Measurements from ENCODE around the gene ATAD3B.
"Not testable (repeated sequence)": the region's sequence is repeated elsewhere in the genome, so short reads cannot be mapped to it uniquely, and the experiment has no call there.

ATAD3B gene, protein sequence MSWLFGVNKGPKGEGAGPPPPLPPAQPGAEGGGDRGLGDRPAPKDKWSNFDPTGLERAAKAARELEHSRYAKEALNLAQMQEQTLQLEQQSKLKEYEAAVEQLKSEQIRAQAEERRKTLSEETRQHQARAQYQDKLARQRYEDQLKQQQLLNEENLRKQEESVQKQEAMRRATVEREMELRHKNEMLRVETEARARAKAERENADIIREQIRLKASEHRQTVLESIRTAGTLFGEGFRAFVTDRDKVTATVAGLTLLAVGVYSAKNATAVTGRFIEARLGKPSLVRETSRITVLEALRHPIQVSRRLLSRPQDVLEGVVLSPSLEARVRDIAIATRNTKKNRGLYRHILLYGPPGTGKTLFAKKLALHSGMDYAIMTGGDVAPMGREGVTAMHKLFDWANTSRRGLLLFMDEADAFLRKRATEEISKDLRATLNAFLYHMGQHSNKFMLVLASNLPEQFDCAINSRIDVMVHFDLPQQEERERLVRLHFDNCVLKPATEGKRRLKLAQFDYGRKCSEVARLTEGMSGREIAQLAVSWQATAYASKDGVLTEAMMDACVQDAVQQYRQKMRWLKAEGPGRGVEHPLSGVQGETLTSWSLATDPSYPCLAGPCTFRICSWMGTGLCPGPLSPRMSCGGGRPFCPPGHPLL

DNA sequence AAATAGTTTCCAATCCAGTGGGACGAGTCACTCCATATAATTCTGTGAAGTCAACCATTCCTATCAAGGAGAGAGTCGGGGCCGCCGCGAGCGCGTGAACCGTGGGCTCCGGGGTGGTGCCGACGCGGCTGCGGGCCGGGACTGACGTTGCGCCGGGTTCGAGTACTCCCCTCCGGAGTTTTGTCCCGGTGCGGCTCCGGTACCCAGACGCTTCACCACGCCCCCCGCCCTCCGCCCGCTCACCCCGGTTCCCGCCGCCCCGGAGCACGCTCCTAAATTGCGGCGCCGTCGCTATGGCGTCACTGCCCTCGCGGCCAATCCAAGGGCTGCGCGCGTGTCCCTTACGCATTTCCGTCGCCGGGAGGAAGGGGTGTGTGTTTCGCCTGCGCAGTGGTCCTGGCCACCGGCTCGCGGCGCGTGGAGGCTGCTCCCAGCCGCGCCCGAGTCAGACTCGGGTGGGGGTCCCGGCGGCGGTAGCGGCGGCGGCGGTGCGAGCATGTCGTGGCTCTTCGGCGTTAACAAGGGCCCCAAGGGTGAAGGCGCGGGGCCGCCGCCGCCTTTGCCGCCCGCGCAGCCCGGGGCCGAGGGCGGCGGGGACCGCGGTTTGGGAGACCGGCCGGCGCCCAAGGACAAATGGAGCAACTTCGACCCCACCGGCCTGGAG, at the start of gene ATAD3B:
ATAD3B (plus strand) TSS at position 377 of the 664 bp plus-strand sequence; CDS start at position 497, 120 bp downstream.
- DNase-seq = peak; percentile 97

DNA sequence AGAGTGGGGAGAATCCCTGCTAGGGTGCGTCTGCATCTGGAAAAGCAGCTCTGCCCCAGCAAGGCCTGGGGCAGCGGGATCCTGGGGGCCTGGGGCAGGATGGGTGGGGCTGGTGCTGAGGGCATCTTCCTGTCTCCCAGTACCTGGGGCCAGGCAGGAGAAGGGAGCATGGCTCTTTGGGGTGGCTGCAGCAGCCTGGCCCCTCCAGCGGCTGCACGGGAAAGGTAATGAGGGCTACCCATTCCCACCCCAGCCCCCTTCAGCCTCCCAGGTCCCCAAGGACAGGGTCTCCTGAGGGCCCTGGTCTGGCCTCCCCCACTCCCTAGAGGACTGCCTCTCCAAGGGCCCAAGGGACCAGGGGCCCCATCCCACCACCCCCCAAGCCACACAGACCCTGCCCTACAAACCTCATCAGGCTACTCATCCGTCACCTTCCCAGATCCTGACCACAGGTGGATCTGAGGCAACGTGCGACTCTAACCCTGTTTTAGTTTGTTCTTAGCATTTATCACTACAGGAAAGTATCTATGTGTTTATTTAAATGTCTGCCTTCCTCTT, 49.6 kb upstream of the ATAD3B start:
- DNase-seq = no peak

DNA sequence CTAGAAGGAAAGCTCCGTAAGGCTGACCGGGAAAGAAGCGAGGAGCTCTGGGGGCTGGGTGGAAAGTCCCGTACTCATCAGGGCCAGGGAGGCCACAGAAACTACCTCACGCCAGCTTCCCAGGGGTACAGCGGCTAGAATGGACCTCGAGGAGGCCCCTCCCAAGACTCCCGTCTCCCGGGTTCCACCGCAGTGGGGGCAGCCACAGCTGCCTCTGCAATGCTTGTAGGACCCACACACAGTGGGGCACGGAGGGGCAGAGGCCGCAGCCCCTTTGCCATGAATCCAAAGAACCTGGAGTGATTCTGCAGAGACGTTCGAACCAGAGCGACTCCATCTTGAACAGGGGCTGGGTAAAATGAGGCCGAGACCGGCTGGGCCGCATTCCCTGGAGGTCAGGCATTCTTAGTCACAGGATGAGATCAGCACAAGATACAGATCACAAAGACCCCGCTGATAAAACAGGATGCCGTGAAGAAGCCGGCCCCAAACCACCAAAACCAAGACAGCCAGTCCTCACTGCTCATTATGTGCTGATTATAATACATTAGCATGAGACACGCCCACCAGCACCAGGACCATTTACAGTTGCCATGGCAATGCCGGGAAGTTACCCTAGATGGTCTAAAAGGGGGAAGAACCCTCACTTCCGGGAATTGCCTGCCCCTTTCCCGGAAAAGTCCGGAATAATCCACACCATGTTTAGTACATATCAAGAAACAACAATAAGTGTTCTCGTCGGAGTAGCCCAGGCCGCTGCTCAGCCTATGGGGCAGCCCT, 48.9 kb upstream of the ATAD3B start:
- DNase-seq = peak; percentile 45

DNA sequence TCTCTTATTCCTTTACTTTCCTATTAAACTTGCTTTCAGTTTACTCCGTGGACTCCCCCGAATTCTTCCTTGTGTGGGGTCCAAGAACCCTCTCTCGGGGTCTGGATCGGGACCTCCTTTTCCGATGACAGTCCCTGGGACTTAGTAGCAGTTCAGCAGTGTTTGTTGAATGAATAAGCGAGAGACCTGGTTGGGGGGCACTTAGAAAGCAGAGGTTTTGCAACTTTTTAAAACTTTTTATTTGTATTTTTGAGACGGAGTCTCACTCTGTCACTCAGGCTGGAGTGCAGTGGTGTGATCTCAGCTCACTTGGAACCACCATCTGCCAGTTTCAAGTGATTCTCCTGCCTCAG, 48.3 kb upstream of the ATAD3B start:
- no peak for DNase-seq

DNA sequence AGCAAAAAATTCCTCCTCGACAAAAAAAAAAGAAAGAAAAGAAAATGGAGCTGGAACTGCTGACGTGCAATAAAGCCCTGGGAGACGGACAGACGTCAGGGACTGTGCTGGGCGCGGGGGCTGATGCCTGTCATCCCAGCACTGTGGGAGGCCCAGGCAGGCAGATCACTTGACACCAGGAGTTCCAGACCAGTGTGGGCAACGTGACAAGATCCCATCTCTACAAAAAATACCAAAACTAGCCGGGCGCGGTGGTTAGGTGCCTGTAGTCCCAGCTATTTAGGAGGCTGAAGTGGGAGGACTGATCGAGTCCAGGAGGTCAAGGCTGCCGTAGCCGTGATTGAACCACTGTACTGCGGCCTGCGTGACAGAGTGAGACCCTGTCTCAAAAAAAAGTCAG, 46.9 kb upstream of the ATAD3B start:
- DNase-seq = no peak

DNA sequence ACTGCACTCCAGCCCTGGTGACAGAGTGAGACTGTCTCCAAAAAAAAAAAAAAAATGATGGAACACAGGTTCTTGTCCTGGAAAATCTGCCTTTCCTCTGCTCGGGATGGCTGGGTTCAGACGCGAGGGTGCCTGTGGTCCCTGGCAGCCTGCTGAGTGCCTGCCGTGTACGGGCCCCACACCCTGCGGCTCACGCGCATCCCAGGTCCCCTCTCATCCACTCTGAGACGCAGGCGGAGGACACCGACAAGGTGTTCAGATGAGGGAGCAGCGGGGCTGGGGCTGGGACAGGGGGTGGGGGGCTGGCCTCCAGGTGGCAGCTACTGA, 46.2 kb upstream of the ATAD3B start:
- DNase-seq = no peak

DNA sequence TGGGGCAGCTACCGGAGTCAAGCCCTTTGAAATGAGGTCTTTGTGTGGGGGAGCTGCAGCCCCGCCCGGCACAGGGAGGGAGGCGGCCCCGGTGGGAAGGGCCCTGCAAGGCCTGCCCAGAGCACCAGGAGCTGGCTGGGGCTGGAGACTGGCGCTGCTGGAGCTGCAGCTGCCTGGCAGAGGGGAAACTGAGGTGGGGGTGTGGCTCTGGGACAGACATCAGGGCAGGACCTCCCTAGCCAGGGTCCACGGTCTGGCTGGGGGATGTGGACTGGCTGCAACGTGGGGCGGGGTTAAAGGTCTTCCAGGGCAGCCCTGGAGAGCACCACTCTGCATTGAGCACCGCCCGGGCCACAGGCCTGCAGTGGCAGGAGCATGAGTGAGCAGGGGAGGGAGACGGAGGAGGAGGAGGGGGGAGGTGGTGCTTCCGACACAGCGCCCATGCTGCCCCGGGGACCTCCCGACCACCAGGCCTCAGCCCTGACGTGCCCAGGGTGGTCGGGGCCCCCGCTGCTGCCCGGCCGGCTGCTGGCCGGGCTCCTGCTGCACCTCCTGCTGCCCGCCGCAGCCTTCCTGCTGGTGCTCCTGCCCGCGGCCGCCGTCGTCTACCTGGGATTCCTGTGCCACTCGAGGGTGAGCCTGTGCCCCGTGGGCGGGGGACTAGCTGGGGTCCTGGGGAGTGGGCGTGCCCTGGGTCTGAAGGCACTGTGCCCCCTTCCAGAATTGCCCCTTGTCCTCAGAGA, 45.6 kb upstream of the ATAD3B start:
- peak; percentile 25 for DNase-seq

DNA sequence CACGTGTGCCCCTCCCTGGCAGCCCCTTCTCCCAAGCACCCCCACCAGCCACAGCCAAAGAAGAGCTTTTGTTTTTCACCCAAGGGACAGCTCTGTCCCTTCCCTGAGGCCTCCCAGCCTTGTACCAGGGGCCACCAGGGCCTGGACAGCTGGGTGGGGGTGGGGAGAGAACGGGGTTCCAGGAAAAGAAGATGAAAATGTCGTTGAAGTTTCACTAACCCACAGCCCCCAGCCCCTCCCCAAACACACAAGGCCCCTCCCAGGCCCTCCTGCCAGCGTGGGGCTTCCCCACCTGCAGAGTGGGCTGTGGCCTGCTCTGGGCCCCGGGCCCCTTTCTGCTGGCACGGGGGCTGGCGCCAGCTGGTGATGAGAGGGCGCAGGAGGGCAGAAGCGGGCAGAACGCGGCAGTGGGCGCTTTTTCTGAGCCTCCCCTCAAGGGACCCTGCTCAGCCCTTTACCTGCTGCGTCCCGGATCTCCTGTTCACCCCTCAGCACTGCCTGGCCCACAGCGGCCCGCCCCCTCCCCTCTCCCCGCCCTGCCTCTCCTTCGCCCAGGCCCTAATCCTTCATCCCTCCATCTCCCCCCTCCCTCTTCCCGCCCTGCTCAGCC, 45.0 kb upstream of the ATAD3B start:
- DNase-seq = peak; percentile 34

DNA sequence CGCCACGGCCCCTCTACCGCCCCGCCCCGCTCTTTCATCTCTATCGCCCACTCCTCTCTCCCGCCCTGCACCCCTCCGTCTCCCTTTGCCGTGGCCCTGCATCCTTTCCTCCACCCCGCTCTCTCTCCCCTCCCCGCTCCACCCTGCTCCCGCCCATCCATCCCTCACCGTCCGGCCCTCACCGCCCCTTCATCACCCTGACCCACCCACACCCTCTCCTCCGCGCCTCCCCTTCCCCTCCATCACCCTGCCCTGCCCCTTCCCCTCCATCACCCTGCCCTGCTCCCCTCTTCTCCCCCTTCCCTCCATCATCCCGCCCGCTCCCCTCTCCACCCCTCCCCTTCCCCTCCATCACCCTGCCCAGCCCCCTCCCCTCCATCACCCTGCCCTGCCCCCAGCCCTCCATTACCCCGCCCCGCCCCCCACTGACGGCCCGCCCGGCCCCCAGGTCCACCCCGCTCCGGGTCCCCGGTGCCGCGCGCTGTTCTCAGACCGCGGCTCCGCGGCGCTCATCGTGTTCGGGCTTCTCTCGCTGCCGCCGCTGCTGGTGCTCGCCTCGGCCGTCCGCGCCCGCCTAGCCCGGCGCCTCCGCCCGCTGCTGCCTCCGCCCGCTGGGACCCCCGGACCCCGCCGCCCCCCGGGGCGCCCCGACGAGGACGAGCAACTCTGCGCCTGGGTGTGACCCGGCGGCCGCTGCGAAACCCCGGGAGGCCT, 44.3 kb upstream of the ATAD3B start:
- DNase-seq = peak; percentile 60

DNA sequence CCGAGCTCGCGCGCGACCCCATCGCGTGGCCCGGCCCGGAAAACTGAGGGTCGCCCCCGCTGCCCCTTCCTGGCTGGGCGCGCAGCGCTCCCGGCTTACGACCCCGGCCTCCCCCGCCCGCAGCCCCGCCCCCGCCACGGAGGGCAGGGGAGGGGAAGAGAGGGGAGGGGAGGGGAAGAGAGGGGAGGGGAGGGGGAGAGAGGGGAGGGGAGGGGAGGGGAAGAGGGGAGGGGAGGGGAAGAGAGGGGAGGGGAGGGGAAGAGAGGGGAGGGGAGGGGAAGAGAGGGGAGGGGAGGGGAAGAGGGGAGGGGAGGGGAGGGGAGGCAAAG, 43.8 kb upstream of the ATAD3B start:
- peak; percentile 26 for DNase-seq

DNA sequence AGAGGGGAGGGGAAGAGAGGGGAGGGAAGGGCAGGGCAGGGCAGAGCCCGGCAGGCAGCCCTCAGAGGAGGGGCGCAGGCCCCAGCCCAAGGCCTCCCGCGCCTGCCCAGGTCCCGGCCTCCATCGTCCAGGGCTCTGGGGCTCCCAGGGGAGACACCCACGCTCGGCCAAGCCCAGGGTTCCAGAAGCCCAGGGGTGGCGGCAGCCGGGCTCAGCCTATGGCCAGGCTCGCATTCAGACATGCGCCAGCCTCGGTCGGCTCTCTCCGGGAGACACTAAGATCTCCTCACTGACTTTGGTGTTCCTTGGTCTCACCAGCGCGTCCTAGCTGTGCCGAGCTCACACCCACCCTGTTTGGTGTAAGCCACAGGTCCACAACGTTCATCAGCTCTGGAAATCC, 43.4 kb upstream of the ATAD3B start:
- DNase-seq = no peak

DNA sequence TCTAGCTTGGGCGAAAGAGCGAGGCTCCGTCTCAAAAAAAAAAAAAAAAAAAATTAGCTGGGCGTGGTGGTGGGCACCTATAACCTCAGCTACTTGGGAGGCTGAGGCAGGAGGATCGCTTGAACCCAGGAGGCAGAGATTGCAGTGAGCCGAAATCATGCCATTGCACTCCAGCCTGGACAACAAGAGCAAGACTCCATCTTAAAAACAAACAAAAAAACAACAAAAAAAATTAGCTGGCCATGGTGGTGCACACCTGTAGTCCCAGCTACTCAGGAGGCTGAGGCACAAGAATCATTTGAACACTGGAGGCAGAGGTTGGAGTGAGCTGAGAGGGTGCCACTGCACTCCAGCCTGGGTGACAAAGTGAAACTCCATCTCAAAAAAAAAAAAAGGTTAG, 42.6 kb upstream of the ATAD3B start:
- not testable (repeated sequence) for DNase-seq

DNA sequence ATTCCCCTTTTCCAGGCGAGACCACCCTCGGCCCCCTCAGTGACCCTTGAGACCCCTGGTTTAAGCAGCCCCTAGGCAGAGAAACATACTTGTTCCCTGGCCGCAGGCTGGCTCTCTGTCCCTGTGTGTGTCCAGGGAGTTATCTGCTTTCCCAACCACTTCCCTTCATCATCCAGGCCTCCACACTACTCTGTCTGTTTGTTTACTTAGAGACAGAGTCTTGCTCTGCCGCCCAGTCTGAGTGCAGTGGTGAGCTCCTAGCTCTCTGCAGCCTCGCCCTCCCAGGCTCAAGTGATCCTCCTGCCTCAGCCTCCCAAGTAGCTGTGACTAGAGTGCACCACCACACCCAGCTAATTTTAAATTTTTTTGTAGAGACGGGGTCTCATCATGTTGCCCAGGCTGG, 41.9 kb upstream of the ATAD3B start:
- peak; percentile 46 for DNase-seq

DNA sequence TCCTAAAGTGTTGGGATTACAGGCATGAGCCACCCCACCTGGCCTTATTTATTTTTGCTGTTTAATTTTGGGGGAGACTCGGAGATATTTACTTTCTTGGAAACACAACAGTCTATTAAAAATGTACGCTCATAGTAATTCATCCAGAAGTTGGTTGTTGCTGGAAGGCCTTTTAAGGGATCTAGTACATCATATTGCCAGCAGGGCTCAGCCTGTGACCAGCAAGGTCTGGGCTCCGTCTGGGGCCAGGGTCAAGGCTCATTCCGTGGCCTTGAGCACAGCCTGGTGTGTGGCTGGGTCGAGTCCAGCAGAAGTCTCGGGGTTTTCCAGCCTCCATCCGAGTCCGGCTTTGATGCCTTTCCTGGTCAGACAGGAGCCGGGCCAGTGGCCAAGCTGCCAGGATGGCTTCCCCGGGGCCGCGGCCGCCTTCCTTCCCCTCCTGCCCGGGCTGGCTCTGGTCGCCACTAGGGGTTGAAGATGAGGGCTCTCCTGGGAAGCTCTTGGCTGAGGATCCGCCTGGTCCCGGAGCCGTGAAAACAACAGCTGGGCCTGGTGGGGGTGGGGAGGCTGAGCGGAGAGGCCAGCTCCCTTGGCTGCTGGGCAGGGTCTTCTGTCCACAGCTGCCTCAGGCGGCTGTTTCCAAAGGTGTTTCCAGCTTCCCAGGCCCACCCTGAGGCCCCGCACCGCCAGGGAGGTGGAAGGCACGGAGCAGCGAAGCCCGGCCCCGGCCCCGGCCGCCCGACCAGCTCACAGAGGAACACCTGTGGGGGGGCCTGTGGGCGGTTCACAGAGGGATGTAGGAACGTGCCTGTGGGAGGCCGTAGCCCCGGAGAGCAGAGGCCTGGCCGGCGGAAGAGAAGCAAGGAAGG, 41.2 kb upstream of the ATAD3B start:
- DNase-seq = peak; percentile 87

DNA sequence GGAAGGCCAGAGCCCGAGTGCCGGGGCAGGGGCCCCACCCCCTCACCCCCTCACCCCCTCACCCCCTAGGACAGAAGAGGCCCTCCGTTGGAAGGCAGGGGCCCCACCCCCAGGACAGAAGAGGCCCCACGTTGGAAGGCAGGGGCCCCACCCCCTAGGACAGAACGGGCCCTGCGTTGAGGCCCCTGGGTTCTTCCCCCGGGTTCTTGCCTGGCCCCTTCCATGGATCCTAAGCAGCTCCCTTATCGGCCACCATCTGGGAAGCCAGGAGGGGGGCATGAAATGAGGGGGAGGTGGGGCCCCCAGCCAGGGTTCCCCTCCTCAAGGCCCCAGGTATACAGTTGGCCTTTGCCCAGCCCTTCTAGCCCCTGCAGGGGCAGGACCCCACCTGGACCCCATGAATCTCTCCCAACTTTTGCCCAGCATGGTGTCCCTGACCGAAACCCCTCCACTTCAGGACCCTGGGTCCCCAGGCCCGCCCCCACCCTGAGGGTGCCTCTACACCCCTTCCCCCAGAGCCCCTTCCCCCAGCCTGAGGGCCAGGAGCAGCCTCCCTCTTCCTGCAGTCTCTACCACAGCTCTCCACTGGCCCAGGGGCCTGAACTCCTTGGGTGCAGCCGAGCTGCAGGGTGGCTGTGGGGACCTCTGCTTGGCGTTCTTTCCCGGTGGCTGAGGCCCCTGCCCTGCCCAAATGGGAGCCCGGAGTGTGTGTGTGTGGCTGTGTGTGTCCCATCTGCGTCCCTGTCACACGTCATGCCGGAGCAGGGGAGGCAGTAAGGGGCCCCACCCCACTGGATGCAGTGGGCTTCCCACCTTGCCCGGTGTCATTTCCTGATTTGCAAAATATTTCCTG, 40.3 kb upstream of the ATAD3B start:
- no peak for DNase-seq

DNA sequence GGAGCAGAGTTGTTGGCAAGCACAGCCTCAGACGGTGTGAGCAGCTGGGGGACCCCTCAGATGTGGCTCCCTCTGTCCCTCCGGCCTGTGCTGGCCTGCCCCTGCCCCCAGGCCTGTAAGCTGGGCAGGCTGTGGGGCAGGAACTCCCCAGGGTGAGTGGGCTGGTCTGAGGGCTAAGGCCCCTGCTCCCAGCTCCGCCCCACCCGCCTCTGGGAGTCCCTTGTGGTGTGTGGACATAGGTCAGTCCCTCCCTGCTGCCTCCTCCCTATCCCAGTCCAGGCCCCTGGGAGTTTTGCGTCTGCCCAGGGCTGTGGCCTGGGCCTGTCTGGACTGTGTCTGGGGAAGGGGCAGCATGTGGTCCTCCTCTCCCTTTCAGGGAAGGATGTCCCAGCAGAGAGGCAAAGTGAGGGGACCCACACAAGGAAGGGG, 39.7 kb upstream of the ATAD3B start:
- peak; percentile 74 for DNase-seq

DNA sequence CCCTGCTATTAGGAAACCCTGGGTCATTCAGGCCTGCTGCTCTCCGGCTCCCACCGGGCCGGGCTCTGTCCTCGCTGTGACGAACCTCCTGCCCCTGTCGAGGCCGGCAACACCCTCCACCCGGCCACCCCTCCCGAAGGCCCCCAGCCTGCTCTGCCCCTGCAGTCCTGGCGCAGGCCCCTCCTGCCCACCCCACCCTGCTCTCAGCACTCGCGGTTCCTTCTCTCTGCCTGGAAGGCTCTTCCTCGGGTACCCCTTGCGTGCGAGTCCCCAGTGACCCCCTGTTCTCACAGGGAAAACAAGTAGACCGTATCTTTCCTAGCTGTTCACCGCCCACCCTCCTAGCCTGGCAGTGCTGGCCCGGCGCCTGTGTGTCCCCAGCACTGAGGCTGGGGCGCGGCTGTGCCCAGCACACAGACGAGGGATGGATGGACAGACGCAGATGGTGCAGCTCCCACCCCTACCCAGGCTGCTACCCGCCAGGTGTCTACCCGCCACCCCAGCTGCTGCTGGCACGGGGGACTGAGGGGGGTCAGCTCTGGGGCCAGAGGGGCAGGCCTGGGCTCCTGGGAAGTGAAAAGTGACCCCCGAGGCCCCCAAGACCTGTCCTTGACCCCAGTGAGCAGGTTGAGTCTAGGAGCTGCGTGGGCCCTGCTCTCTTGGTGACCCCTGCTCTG, 39.2 kb upstream of the ATAD3B start:
- DNase-seq = peak; percentile 79

DNA sequence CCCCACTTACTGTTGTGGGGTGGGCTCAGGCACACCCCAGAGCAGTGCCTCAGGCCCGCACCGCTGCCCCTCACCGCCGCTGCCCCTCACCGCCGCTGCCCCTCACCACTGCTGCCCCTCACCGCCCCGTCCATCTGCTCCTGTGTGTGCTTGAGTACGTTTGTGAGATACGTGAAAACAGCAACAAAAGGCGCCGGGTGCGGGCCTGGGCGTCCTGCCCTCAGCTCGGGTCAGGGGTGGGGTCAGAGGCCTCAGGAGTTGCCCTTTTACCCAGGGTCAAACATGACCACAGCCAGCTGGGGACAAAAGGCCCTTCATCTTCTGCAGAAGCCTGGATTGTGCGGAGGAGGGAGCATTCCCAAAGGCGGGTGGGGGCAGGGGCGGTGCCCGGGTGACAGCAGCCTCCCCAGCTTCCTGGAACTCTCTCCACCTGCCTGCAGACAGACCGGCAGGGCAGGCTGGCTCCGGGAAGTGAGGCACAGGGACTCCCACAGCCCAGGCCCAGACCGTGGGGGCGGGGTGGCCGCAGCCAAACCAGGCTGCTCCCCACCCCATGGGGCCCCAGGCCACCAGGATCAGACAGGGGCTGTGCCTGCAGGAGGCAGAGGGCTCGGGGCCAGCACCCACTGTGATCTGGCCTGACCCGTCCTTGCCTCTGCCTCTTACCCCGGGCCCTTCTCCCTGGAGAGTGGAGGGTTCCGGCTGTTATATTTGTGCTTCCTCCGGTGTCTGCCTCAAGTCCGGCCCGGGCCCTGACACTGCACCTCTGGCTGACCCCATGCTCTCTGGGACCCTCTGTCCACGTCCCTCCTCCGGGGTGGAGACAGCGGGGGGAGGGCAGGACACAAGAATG, 38.4 kb upstream of the ATAD3B start:
- DNase-seq = peak; percentile 80
